Spleen (tissue), 7 donors: ENCODE measurements around the gene CNFN.

Experiments used
- POLR2A ChIP-seq, 3 donors: fragments of 450-650 bp; IDR thresholded peaks; one replicate each; pipeline ENCODE4 v1.5.1; 2017; ENCODE audit warnings: antibody characterized with exemption in 3 of 3, mild to moderate bottlenecking in 1 of 3
- POLR2AphosphoS5 ChIP-seq, 3 donors: sonication (generic); formaldehyde crosslinking; IDR thresholded peaks; one replicate each; pipeline ENCODE4 v1.5.1; 2017; ENCODE audit warnings: antibody characterized with exemption in 3 of 3
- TF ChIP-seq, protein P1 (sequence below), 11 experiments: fragments of 200-600 bp in 7 of 11; fragments of 450-650 bp in 4 of 11; sonication (generic) in 4 of 11; IDR thresholded peaks in 8 of 11; conservative IDR thresholded peaks in 3 of 11; 1 replicate in 7 of 11; 2 replicates in 4 of 11; pipeline versions ENCODE4 v1.4.0 to v1.8.0; 2016 to 2021; ENCODE audit warnings: antibody characterized with exemption in 11 of 11, inconsistent platforms in 4 of 11, mild to moderate bottlenecking in 1 of 11
- donor health status: DM: no; HTN: no; CAD: no; lungs with moderate emphysema.
- donor health status: DM: no; HTN: no; CAD: no.
- donor health status: DM: no; HTN: no; CAD: no.

DNA sequence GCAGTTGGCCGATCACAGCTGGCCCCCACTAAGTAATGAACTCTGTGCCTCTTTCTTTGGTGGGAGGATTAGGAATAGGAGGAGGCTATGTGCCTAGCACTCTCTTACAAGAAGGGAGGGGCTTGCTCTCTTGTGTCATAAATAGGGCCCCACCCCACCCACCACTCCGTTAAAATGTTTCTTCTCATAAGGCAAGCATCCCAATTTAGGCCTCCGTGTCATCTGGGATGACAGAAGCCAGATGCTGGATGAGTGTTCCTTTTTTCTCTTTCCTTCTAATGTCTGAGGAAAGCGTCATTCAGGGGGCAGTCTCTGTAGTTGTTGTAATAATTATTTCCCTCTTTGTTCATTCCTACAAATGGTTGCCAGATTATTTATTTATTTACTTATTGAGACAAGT, 37.2 kb upstream of the CNFN start, which contains the start of gene LIPE:
- TF ChIP-seq, protein P1, sequence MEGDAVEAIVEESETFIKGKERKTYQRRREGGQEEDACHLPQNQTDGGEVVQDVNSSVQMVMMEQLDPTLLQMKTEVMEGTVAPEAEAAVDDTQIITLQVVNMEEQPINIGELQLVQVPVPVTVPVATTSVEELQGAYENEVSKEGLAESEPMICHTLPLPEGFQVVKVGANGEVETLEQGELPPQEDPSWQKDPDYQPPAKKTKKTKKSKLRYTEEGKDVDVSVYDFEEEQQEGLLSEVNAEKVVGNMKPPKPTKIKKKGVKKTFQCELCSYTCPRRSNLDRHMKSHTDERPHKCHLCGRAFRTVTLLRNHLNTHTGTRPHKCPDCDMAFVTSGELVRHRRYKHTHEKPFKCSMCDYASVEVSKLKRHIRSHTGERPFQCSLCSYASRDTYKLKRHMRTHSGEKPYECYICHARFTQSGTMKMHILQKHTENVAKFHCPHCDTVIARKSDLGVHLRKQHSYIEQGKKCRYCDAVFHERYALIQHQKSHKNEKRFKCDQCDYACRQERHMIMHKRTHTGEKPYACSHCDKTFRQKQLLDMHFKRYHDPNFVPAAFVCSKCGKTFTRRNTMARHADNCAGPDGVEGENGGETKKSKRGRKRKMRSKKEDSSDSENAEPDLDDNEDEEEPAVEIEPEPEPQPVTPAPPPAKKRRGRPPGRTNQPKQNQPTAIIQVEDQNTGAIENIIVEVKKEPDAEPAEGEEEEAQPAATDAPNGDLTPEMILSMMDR (IDR thresholded peaks at IDR 0.05 in 8 of 11, conservative IDR thresholded peaks at IDR 0.05 in 3 of 11) = no peak
- no peak for TF ChIP-seq POLR2A (IDR thresholded peaks at IDR 0.05)
- TF ChIP-seq POLR2AphosphoS5 (IDR thresholded peaks at IDR 0.05) = no peak
